Epithelial cell of proximal tubule (primary cell): Measurements from ENCODE around the gene CACNB1. TPM values are rescaled to one million over a fixed set of nuclear protein-coding genes. Genes with fewer than 3 reads are reported as not detected.

Experiments
- DNase-seq: peaks from one replicate; pipeline ENCODE4 v3.0.0-alpha.2; 2011; ENCODE audit warnings: low read depth
- H3K4me3 ChIP-seq: 2 replicates; pipeline ENCODE4 v1.5.1; 2011; ENCODE audit warnings: low read depth, mild to moderate bottlenecking, low read length
- total RNA-seq: library from RNA; depleted of rRNA; stranded (reverse); fragments of >200 nt; gene quantifications from 2 replicates; pipeline ENCODE4 v1.2.3, GENCODE V29; 2015
- TF ChIP-seq, protein P1 (sequence below): conservative IDR thresholded peaks from 2 replicates; pipeline ENCODE4 v1.5.1; 2012; ENCODE audit warnings: low read depth, mild to moderate bottlenecking, low read length

Gene CACNB1
- total RNA-seq, 1 donor from 2014 or later: 2.4 TPM

DNA sequence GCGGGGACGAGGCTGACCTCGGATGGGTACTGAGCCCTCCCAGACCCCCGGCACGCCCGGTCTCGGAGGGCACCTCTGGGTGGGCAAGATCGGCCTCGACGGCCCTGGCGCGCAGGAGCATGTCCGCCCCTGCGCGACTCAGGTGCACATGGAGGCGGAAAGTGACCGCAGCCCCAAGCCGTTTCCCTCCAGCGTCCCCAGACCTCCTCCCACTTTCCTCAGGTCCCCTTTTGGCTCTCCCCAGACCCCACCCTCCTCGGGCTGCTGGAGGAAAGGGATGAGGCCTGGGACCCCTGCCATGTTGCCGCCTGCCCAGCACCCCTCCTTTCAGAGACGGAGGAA is 12.6 kb upstream of the CACNB1 start:
- TF ChIP-seq, protein P1, sequence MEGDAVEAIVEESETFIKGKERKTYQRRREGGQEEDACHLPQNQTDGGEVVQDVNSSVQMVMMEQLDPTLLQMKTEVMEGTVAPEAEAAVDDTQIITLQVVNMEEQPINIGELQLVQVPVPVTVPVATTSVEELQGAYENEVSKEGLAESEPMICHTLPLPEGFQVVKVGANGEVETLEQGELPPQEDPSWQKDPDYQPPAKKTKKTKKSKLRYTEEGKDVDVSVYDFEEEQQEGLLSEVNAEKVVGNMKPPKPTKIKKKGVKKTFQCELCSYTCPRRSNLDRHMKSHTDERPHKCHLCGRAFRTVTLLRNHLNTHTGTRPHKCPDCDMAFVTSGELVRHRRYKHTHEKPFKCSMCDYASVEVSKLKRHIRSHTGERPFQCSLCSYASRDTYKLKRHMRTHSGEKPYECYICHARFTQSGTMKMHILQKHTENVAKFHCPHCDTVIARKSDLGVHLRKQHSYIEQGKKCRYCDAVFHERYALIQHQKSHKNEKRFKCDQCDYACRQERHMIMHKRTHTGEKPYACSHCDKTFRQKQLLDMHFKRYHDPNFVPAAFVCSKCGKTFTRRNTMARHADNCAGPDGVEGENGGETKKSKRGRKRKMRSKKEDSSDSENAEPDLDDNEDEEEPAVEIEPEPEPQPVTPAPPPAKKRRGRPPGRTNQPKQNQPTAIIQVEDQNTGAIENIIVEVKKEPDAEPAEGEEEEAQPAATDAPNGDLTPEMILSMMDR: no peak
- DNase-seq: no peak
- H3K4me3 ChIP-seq: peak overlapping the region; percentile 45

GRCh38 chr17:39209317-39210092 is 12.0 kb upstream of the CACNB1 start:
- no peak for DNase-seq
- TF ChIP-seq, protein P1: no peak
- H3K4me3 ChIP-seq: peak overlapping the region; percentile 45

GRCh38 chr17:39208893-39209292 is 11.4 kb upstream of the CACNB1 start:
- no peak for DNase-seq
- no peak overlapping the region for H3K4me3 ChIP-seq
- TF ChIP-seq, protein P1: no peak

DNA sequence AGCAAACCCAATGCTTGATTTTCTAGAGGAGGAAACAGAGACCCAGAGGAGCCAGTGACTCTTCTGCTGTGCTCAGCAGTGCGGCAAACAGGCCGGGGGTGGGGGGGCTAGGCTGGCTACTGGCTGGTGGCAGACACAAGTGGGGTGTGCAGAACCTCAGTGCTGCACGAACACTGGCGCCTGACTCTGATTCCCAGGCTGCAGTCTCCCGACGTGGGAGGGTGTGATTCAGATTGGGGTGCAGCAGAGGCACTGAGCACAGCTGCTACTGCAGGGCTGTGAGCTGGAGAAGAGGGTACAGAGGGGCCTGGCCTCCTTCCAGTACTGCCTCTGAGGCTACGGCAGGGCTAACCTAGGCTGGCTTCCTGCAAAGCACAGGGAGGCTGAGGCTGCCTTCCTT is 10.7 kb upstream of the CACNB1 start:
- TF ChIP-seq, protein P1: no peak
- H3K4me3 ChIP-seq: no peak overlapping the region
- DNase-seq: no peak

DNA sequence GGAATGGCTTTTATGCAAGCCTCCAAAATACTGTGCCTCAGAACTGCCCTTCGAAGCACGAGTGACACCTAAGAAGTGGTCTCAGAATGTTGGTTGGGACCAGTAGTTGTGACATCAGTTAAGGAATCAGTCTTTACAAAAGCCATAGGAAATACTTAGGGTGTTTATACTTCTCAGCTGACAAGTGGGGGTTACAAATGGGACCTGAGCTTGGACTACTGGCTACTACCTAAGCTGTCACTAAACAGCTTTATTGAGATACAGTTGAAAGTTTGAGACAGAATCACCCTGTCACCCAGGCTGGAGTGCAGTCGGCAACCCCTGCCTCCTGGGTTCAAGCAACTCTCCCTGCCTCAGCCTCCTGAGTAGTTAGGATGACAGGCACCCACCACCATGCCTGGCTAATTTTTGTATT is 7.7 kb upstream of the CACNB1 start:
- no peak for DNase-seq
- TF ChIP-seq, protein P1: no peak
- no peak overlapping the region for H3K4me3 ChIP-seq

- no peak for DNase-seq
- no peak overlapping the region for H3K4me3 ChIP-seq
- TF ChIP-seq, protein P1: no peak
These were observed 6.8 kb upstream of the CACNB1 start for GRCh38 chr17:39204245-39204644.

- H3K4me3 ChIP-seq: peak overlapping the region; percentile 92
- TF ChIP-seq, protein P1: no peak
- no peak for DNase-seq
These were observed 3.6 kb upstream of the CACNB1 start for GRCh38 chr17:39200957-39201510.
